ENCODE measurements around the gene PARD3.

GRCh38 chr10:34126371-34127151 lies 688.5 kb downstream of the PARD3 start:
- TF ChIP-seq POLR2A (IDR thresholded peaks at IDR 0.05) (no peak), CTCF (IDR thresholded peaks at IDR 0.05) (no peak)
